GM18511 (cell line): ENCODE data around the gene STOML2.
"Not testable (repeated sequence)": the region's sequence is repeated elsewhere in the genome, so short reads cannot be mapped to it uniquely, and the experiment has no call there.

Experiments used
- ATAC-seq: cut with Tn5 transposase; IDR thresholded peaks from one replicate; pipeline ENCODE4 v1.9.1; 2021; ENCODE audit warnings: mild to moderate bottlenecking, moderate library complexity; ENCODE audit not compliant: unreplicated experiment

The STOML2 gene

DNA sequence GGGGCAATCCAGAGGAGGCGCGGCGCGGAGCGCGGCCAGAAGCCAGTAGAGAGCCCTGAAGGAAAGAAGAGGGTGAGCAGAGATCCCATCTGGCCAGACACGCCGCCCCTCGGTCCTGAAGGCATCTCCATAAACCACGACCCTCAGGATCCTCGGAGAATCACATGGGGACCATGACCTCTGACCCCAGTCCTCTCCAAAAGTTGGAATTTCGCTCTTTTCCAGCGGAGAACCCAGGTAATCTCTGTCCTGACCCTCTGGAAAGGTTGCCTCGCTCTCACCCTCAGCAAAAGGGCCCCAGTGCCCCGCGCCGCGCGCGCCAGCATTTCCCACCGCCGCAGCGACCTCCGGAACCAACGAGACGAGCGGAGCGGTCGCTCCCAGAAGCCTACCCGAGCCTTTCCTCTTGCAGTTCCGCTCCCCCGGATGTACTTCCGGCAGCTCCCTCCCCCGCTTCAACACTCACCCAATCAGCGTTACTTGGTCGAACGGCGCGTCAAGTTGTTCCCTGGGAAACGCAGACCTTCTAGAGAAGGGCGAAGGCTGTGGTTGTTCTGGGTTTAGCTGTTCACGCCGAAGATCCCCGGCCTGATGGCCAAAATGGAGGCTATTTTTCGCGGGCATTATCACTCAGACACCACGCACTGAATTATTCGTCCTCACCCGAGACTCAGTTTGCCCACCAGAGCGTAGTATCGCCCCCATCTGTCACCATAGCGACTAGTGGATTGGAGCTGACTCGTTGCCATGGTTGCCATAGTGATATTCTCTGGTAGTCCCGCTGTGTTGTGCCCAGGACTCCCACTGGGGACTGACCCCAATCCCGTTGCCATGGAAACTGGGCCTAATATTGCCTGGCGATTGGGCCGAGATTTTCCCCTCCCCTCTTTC, at the start of gene STOML2:
Gene STOML2, minus strand, starts transcription at position 363 of the 891 bp plus-strand sequence. Its CDS starts 37 bp downstream, at position 326.
- peak; percentile 100 for ATAC-seq

DNA sequence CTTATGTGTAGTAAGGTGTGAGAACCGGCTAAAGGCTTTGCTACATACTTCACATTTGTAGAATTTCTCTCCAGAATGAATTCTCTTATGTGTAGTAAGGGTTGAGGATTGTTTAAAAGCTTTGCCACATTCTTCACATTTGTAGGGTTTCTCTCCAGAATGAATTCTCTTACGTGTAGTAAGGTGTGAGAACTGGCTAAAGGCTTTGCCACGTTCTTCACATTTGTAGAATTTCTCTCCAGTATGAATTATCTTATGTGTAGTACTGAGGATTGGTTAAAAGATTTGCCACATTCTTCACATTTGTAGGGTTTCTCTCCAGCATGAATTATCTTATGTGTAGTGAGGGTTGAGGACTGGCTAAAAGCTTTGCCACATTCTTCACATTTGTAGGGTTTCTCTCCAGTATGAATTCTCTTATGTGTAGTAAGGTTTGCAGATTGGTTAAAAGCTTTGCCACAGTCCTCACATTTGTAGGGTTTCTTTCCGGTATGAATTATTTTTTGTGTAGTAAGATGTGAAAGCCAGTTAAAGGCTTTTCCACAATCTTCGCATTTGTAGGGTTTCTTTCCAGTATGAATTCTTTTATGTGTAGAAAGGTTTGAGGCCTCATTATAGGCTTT, 45.1 kb upstream of the STOML2 start:
- not testable (repeated sequence) for ATAC-seq

- ATAC-seq = no peak
These were observed 39.1 kb upstream of the STOML2 start for GRCh38 chr9:35142037-35142436.

DNA sequence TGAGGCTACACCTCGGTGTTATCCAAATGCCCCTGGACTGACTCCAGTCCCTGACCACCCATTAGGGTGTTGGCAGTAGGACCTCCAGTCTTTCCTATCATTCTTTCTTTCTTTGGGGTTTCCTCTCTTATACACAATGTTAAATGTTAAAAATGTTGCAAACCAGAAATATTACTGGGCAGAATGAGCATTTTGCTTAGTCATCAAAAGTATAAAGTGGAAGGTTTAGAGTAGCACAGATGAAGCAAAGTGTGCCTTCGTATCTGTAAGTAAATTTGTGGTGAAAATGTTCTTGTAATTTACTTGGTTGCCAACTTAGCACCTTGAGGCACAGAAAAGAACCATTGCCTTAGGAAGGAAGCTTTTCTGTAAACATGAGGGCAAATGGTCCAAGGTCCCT, 37.2 kb upstream of the STOML2 start:
- ATAC-seq = no peak

DNA sequence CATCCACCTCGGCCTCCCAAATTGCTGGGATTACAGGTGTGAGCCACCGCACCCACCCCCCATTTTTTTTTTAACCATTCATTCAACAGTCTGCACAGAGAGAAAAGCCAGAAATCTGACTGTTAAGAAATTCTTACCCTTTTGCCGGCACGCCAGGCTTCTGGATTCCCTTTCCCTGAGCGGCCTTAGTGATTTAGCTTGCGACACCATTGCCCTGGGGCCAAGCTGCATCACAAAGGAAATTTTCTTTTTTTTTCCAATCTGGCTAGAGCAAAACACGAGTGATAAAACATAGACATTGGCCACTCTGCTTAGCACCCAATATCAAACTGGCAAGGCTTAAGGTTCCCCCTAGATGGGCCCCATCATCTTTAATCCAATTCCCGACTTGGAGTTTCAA, 33.9 kb upstream of the STOML2 start:
- no peak for ATAC-seq

DNA sequence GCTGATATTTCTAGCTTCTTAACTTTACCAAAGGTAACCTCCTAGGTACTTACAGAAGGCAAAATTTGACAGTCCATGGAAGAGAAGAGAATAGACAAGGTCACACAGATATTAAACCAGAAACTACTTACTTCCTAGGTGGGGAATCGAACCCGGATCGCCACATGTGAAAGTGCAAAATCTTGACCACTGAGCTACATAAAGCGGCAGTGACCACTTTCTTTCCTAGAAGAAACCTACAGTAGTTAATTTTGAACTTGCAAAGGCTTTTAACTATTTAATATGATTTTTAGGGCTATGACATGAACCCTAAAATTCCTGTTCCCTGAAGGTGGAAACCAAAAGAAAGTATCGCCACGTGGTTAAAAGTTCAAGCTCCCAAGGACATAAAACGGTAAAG, 33.1 kb upstream of the STOML2 start:
- ATAC-seq = no peak

DNA sequence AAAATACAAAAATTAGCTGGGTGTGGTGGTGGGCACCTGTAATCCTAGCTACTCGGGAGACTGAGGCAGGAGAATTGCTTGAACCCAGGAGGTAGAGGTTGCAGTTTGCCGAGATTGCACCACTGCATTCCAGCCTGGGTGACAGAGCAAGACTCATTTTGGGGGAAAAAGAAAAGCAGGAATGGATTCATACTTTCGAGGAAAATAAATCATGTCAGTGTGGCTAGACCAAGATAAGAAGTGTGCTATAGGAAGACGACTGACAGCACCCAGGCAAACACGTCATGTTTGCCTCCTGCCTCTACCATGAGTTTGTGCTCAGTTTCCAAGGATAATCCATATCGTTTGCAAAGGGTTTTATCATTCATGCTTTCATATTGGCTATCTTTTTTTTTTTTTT, 32.0 kb upstream of the STOML2 start:
- no peak for ATAC-seq

GRCh38 chr9:35116898-35117551, 14.1 kb upstream of the STOML2 start:
- peak; percentile 56 for ATAC-seq

DNA sequence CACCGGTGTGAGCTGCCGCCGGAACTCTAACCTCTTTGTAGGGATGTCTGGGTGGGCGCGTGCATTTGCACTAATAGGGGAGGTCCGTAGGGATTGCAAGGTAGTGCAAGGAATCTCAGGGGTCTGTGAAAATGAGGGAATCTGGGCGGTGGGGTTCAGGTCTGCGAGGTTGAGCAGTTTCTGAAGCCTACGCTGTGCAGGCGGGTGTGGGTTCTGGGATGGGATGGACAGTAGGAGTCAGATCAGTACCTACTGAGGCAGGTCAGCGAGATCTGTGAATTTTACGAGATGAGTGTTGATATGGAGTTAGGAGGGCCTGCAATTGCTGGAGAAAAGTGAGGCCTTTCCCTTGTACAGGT, 13.6 kb upstream of the STOML2 start:
- peak; percentile 3 for ATAC-seq

- ATAC-seq = peak; percentile 70
These were observed 13.0 kb upstream of the STOML2 start, which contains the start of gene ATOSB for GRCh38 chr9:35115680-35116538. ATOSB (minus strand) TSS chr9:35115862; CDS start chr9:35108274, 7,588 bp downstream.

- ATAC-seq = no peak
These were observed 12.1 kb upstream of the STOML2 start for GRCh38 chr9:35114840-35115628.

DNA sequence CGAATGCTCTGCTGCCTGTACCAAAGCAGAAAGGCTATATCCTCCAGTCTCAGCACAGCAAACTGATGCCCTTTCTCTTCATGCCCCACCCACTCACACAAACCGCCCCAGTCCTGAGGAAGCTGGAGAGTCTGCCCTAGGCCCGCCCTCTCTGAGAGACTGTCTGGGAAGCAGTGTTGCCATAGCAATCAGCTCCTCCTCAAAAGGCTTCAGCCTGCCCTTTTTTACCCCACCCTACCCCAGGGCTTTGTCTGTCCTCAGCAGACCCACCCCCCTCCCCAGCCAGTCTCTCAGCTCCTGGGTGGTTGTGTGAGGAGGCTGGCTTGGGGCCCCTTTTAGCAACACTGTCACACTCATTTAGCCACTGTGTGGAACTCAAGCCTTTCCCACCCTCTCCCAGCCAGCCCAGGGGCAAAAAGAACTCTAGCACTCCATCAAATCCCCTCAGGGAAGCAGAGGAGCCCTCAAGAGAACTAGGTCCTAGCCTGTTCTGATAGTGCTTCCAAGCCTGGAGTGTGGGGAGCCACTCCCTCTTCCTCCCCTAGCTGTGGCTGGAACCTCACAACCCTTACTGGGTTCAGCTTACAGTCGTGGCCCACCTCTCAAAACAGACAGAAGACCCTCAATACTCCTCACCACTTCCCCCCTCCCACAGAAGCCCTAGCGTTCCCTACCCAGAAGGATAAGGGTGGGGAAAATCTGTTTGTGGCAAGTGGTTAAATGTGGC, 11.3 kb upstream of the STOML2 start:
- ATAC-seq = peak; percentile 20

DNA sequence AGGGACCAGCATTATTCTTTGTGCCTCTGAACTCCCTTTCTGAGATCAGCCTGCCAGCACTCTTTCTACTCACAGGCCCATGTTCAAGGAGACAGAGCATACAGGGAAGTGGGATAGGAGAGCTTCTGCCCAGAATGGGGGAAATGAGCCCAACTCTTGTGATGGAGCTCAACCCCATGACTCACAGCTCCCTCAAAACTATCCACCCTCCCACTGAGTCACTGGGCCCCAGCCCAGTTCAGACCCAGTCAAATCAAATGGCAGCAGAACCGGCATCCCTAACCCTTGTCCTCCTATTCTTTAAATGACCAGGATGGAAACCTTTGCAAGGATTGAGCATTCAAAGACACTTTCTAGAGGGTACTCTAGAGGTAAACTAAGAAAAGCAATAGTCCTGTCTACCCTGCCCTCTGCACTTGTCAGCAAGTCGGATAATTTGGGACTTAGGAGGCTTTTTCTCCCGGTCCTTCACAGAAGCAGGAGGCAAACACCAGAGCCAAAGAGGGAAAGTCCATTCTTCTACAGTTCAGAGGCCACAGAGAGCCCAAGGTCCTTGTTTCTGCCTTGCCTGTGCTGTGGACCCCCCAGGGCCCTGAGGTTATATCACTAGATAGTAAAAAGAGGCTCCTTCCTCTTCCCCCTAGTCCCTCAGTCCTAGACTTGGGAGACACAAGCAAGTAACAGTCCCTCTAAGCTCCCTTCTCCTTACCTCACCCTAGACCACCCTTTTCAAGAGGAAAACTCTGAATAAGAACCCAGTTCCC, 9.5 kb upstream of the STOML2 start:
- no peak for ATAC-seq

DNA sequence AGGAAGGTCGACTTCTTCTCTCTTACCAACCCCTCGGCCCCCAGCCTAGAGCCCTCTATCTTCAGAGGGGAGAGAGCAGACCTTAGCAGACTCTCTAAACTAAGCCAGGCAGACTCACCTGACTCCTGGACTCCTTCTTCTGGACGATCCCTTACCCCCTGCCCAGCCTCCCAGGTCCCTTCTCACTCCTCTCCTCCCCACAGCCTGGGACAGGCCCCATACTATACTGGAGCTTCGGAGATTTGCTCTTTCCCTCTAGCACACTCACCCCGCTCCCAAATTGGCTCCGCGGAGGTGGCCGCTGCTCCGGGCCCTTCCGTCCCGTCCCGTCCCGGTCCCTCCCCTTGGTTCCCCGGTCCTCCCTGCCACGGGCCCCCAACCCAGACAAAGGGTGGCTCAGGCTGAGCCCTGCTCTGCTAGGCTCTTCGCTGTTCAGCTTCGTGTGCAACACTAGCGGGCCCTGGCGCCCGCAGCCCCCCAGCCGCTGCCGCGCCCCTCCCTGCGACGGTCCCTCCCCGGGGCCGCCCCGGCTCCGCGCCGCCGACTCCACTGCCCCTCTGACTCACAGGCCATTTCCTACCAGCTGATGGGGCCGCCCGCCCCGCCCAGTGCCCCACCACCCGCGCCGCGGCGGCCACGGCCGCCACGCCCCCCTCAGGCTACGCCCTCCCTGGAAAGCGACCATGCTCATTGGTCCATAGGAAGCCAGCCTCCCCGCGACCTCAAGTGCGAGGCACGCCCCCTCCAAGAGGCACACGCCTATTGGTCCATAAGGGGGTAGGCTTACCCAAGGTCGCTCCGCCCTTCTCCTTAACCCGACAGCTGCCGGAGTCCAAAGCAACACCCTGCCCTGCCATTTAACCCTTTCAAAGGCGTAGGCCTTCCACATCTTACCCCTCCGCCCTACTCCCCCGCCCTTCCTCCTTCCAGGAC, 8.3 kb upstream of the STOML2 start:
- ATAC-seq = peak; percentile 71

DNA sequence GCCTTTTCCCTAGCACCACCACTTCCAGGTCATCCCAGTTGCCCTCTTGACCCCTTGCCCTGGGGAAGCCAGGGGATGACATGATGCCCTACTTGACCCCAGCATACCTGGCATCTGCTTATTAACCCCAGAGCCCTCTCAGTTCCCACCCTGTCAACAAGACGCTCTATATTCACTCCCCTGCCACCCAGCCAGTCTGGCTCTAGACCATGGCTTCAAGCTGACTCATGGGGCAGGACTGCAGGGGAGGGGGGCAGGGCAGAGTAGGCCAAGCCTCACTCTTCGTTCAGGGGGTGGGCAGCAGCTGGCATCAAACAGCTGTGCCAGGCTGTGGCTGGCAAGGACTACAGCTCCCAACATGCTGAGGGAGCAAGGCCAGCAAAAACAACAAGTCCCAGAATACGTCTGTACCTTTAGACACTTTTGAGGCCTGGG, 7.4 kb upstream of the STOML2 start:
- no peak for ATAC-seq

- no peak for ATAC-seq
These were observed 6.1 kb upstream of the STOML2 start for GRCh38 chr9:35108946-35109575.

GRCh38 chr9:35108461-35108860, 5.5 kb upstream of the STOML2 start:
- ATAC-seq = no peak
